ENCODE data around the gene FBXO46. TPM values are rescaled to one million over a fixed set of nuclear protein-coding genes. Genes with fewer than 3 reads are reported as not detected.

FBXO46 gene
- total RNA-seq, 1 experiment from 2014 or later: 40.1 TPM

- no peak for TF ChIP-seq ATF6 (CRISPR knock-in tag; IDR thresholded peaks at IDR 0.05)
- no peak for TF ChIP-seq CREB1 (CRISPR knock-in tag; IDR thresholded peaks at IDR 0.05)
- TF ChIP-seq AR (CRISPR knock-in tag; IDR thresholded peaks at IDR 0.05): no peak
- no peak for TF ChIP-seq ZBTB21 (CRISPR knock-in tag; IDR thresholded peaks at IDR 0.05; ENCODE audit: borderline replicate concordance)
Observed at GRCh38 chr19:45745606-45746005, 14.9 kb upstream of the FBXO46 start (continued).

- DNase-seq (ENCODE audit: low spot score): no peak
- H3K27me3 Mint-ChIP-seq (ENCODE audit: low read depth): peaks cover 36% of the 10 kb centered on the region
- no peak overlapping the region for H3K27ac Mint-ChIP-seq
- ATAC-seq: no peak
- CTCF ChIA-PET: interaction anchor here (1.1 to 1.5 kb wide), 6 partner anchors 9 to 50 kb away, joined by 3 to 5 read pairs (median 4); partner anchors contain the start of genes QPCTL and SIX5
- POLR2A ChIA-PET: no interaction called here
- H3K9me3 Mint-ChIP-seq: no peaks in the 10 kb centered on the region
- no peaks in the 10 kb centered on the region for H3K4me1 Mint-ChIP-seq
- H3K36me3 Mint-ChIP-seq: no peaks in the 10 kb centered on the region
- H3K4me3 Mint-ChIP-seq: no peak overlapping the region
- TF ChIP-seq TCF7 (CRISPR knock-in tag; IDR thresholded peaks at IDR 0.05; ENCODE audit: low read depth) (no peak), ZNF671 (CRISPR knock-in tag; IDR thresholded peaks at IDR 0.05) (no peak), ZNF512 (CRISPR knock-in tag; IDR thresholded peaks at IDR 0.05; ENCODE audit: borderline replicate concordance) (no peak), GTF2I (CRISPR knock-in tag; conservative IDR thresholded peaks at IDR 0.05) (no peak), ZNF425 (CRISPR knock-in tag; conservative IDR thresholded peaks at IDR 0.05) (no peak), EMX1 (CRISPR knock-in tag; IDR thresholded peaks at IDR 0.05) (no peak), MYBL2 (CRISPR knock-in tag; IDR thresholded peaks at IDR 0.05) (no peak), GABPB1 (CRISPR knock-in tag; IDR thresholded peaks at IDR 0.05) (no peak), AFF4 (CRISPR knock-in tag; IDR thresholded peaks at IDR 0.05; ENCODE audit: borderline replicate concordance) (no peak), E2F4 (CRISPR knock-in tag; IDR thresholded peaks at IDR 0.05; ENCODE audit: borderline replicate concordance, low read depth) (no peak)
- TF ChIP-seq, protein P1, sequence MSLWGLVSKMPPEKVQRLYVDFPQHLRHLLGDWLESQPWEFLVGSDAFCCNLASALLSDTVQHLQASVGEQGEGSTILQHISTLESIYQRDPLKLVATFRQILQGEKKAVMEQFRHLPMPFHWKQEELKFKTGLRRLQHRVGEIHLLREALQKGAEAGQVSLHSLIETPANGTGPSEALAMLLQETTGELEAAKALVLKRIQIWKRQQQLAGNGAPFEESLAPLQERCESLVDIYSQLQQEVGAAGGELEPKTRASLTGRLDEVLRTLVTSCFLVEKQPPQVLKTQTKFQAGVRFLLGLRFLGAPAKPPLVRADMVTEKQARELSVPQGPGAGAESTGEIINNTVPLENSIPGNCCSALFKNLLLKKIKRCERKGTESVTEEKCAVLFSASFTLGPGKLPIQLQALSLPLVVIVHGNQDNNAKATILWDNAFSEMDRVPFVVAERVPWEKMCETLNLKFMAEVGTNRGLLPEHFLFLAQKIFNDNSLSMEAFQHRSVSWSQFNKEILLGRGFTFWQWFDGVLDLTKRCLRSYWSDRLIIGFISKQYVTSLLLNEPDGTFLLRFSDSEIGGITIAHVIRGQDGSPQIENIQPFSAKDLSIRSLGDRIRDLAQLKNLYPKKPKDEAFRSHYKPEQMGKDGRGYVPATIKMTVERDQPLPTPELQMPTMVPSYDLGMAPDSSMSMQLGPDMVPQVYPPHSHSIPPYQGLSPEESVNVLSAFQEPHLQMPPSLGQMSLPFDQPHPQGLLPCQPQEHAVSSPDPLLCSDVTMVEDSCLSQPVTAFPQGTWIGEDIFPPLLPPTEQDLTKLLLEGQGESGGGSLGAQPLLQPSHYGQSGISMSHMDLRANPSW (CRISPR knock-in tag; conservative IDR thresholded peaks at IDR 0.05; ENCODE audit: low read depth): no peak
- TF ChIP-seq, protein P2, sequence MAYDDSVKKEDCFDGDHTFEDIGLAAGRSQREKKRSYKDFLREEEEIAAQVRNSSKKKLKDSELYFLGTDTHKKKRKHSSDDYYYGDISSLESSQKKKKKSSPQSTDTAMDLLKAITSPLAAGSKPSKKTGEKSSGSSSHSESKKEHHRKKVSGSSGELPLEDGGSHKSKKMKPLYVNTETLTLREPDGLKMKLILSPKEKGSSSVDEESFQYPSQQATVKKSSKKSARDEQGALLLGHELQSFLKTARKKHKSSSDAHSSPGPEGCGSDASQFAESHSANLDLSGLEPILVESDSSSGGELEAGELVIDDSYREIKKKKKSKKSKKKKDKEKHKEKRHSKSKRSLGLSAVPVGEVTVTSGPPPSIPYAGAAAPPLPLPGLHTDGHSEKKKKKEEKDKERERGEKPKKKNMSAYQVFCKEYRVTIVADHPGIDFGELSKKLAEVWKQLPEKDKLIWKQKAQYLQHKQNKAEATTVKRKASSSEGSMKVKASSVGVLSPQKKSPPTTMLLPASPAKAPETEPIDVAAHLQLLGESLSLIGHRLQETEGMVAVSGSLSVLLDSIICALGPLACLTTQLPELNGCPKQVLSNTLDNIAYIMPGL (CRISPR knock-in tag; IDR thresholded peaks at IDR 0.05): no peak
Observed at GRCh38 chr19:45742969-45743368, 12.3 kb upstream of the FBXO46 start.
